Ascending aorta (tissue), 2 donors: ENCODE results near the gene MAP3K4. TPM values are rescaled to one million over a fixed set of nuclear protein-coding genes. Genes with fewer than 3 reads are reported as not detected.

Experiments
- DNase-seq, 2 donors: peaks; one replicate each; pipeline ENCODE4 v3.0.0-alpha.2; 2019; ENCODE audit warnings: low spot score in 2 of 2
- H3K27ac ChIP-seq, 2 donors: fragments of 200-600 bp; sonication (generic); one replicate each; pipeline ENCODE4 v1.5.1; 2016 to 2017; ENCODE audit warnings: mild to moderate bottlenecking in 1 of 2
- H3K27me3 ChIP-seq: fragments of 200-600 bp; sonication (generic); one replicate; pipeline ENCODE4 v1.5.1; 2017
- H3K36me3 ChIP-seq, 2 donors: fragments of 200-600 bp; sonication (generic); one replicate each; pipeline ENCODE4 v1.5.1; 2016
- H3K4me1 ChIP-seq, 2 donors: fragments of 200-600 bp; sonication (generic); one replicate each; pipeline ENCODE4 v1.5.1; 2016 to 2017; ENCODE audit warnings: mild to moderate bottlenecking in 1 of 2
- H3K4me3 ChIP-seq, 2 donors: fragments of 200-600 bp; sonication (generic); one replicate each; pipeline ENCODE4 v1.5.1; 2016 to 2017; ENCODE audit warnings: mild to moderate bottlenecking in 1 of 2
- H3K9me3 ChIP-seq, 2 donors: fragments of 200-600 bp; sonication (generic); one replicate each; pipeline ENCODE4 v1.5.1; 2016
- CTCF ChIP-seq, 3 experiments: fragments of 200-600 bp in 2 of 3; fragments of 450-650 bp in 1 of 3; sonication (generic) in 2 of 3; IDR thresholded peaks; one replicate each; pipeline ENCODE4 v1.5.1; 2016 to 2019; ENCODE audit warnings: antibody characterized with exemption in 3 of 3, mild to moderate bottlenecking in 1 of 3, moderate library complexity in 1 of 3
- intact Hi-C: fragments of 100-400 bp; cut with DNase I; formaldehyde crosslinking; loops from one replicate; pipeline ENCODE4 v1.15.1; 2023
- total RNA-seq: library from RNA; depleted of rRNA; stranded (reverse); fragments of >200 nt; gene quantifications from one replicate; pipeline ENCODE4 v1.1.0, GENCODE V29; 2016

Gene MAP3K4
- total RNA-seq, 1 donor from 2014 or later = 14.9 TPM

- no peak for DNase-seq
- Histone ChIP-seq H3K36me3 (peaks cover 13 to 15% of the 10 kb centered on the region in 2 donors), H3K27ac (no peak overlapping the region), H3K4me3 (no peak overlapping the region), H3K4me1 (no peaks in the 10 kb centered on the region), H3K27me3 (no peaks in the 10 kb centered on the region), H3K9me3 (no peaks in the 10 kb centered on the region)
- intact Hi-C loops = no loop called here
- no peak for TF ChIP-seq CTCF (IDR thresholded peaks at IDR 0.05)
These were observed 169.6 kb downstream of the MAP3K4 start for GRCh38 chr6:161161121-161161520.

- Histone ChIP-seq H3K4me1 (no peaks in the 10 kb centered on the region), H3K27ac (no peak overlapping the region), H3K4me3 (no peak overlapping the region), H3K27me3 (no peaks in the 10 kb centered on the region), H3K36me3 (peaks cover 13 to 15% of the 10 kb centered on the region in 2 donors), H3K9me3 (no peaks in the 10 kb centered on the region)
- intact Hi-C loops = no loop called here
- no peak for TF ChIP-seq CTCF (IDR thresholded peaks at IDR 0.05)
- DNase-seq = no peak
These were observed 170.5 kb downstream of the MAP3K4 start for GRCh38 chr6:161161889-161162624.

- no peak for DNase-seq
- no peak overlapping the region for H3K4me3 ChIP-seq
- no peaks in the 10 kb centered on the region for H3K27me3 ChIP-seq
- H3K9me3 ChIP-seq = no peaks in the 10 kb centered on the region
- H3K4me1 ChIP-seq = no peaks in the 10 kb centered on the region
- intact Hi-C loops = no loop called here
- TF ChIP-seq CTCF (IDR thresholded peaks at IDR 0.05) = no peak
- no peak overlapping the region for H3K27ac ChIP-seq
- H3K36me3 ChIP-seq = peaks cover 13 to 15% of the 10 kb centered on the region in 2 donors
These were observed 171.2 kb downstream of the MAP3K4 start for GRCh38 chr6:161162722-161163121.

GRCh38 chr6:161163466-161164181, 172.1 kb downstream of the MAP3K4 start:
- DNase-seq = no peak
- H3K27me3 ChIP-seq = no peaks in the 10 kb centered on the region
- no peak overlapping the region for H3K4me3 ChIP-seq
- H3K27ac ChIP-seq = no peak overlapping the region
- H3K4me1 ChIP-seq = no peaks in the 10 kb centered on the region
- intact Hi-C loops = no loop called here
- H3K36me3 ChIP-seq = peaks cover 13 to 15% of the 10 kb centered on the region in 2 donors
- no peaks in the 10 kb centered on the region for H3K9me3 ChIP-seq
- no peak for TF ChIP-seq CTCF (IDR thresholded peaks at IDR 0.05)

- H3K36me3 ChIP-seq = peaks cover 13 to 15% of the 10 kb centered on the region in 2 donors
- no peaks in the 10 kb centered on the region for H3K4me1 ChIP-seq
- H3K4me3 ChIP-seq = no peak overlapping the region
- no peaks in the 10 kb centered on the region for H3K9me3 ChIP-seq
- TF ChIP-seq CTCF (IDR thresholded peaks at IDR 0.05) = no peak
- no peak overlapping the region for H3K27ac ChIP-seq
- DNase-seq = no peak
- intact Hi-C loops = no loop called here
- no peaks in the 10 kb centered on the region for H3K27me3 ChIP-seq
These were observed 172.6 kb downstream of the MAP3K4 start for GRCh38 chr6:161164182-161164625.
